Mammary epithelial cell (primary cell): Measurements from ENCODE around the gene METTL4.

ENCODE experiments used
- CTCF ChIP-seq, 2 donors: IDR thresholded peaks in 1 of 2; conservative IDR thresholded peaks in 1 of 2; 2 replicates each; pipeline ENCODE4 v1.5.1; 2011 to 2012; ENCODE audit warnings: inconsistent platforms in 2 of 2, low read length in 2 of 2, mild to moderate bottlenecking in 2 of 2, control low read depth in 1 of 2, low read depth in 1 of 2; ENCODE audit not compliant: insufficient read depth in 1 of 2; ENCODE audit errors: extremely low read depth in 1 of 2
- EZH2 ChIP-seq: IDR thresholded peaks from 2 replicates; pipeline ENCODE4 v1.6.1; 2012; ENCODE audit warnings: low read length, inconsistent platforms, borderline replicate concordance

- no peak for TF ChIP-seq CTCF (conservative IDR thresholded peaks at IDR 0.05 in 1 of 2, IDR thresholded peaks at IDR 0.05 in 1 of 2; ENCODE audit: extremely low read depth in 1 of 2, insufficient read depth in 1 of 2, low read depth in 1 of 2, low read length in 2 of 2)
- no peak for TF ChIP-seq EZH2
These were observed 57.7 kb downstream of the METTL4 start for GRCh38 chr18:2513616-2514015.
